ENCODE results near the gene SMIM32.

GRCh38 chr5:136193322-136193935 is 467 bp upstream of the SMIM32 start:
- TF ChIP-seq YY1 (IDR thresholded peaks at IDR 0.05; ENCODE audit: insufficient read depth, insufficient read length): no peak
- TF ChIP-seq ZNF274 (IDR thresholded peaks at IDR 0.05; ENCODE audit: low read depth, low read length): no peak

Data from NT2/D1 (cell line).